Measurements from ENCODE around the gene NPC1.
"Not testable (repeated sequence)": the region's sequence is repeated elsewhere in the genome, so short reads cannot be mapped to it uniquely, and the experiment has no call there.

Gene NPC1

GRCh38 chr18:23575309-23575651, 11.0 kb downstream of the NPC1 start:
- no peak for DNase-seq (ENCODE audit: low spot score)

GRCh38 chr18:23574611-23575308, 11.5 kb downstream of the NPC1 start:
- DNase-seq (ENCODE audit: low spot score) = peak; percentile 41

- DNase-seq (ENCODE audit: low spot score) = no peak
Measured at GRCh38 chr18:23573626-23574431, 12.5 kb downstream of the NPC1 start.

GRCh38 chr18:23573020-23573419, 13.3 kb downstream of the NPC1 start:
- DNase-seq (ENCODE audit: low spot score) = no peak

GRCh38 chr18:23572570-23572969, 13.7 kb downstream of the NPC1 start:
- no peak for DNase-seq (ENCODE audit: low spot score)

- DNase-seq (ENCODE audit: low spot score) = no peak
Measured at GRCh38 chr18:23572012-23572411, 14.3 kb downstream of the NPC1 start.

GRCh38 chr18:23570912-23571504, 15.3 kb downstream of the NPC1 start:
- DNase-seq (ENCODE audit: low spot score) = no peak

GRCh38 chr18:23569299-23570063, 16.8 kb downstream of the NPC1 start:
- DNase-seq (ENCODE audit: low spot score) = no peak

- no peak for DNase-seq (ENCODE audit: low spot score)
Measured at GRCh38 chr18:23568281-23569138, 17.8 kb downstream of the NPC1 start.

- no peak for DNase-seq (ENCODE audit: low spot score)
Measured at GRCh38 chr18:23567671-23568070, 18.6 kb downstream of the NPC1 start.

GRCh38 chr18:23565916-23566547, 20.3 kb downstream of the NPC1 start:
- no peak for DNase-seq (ENCODE audit: low spot score)

GRCh38 chr18:23563377-23564043, 22.8 kb downstream of the NPC1 start:
- DNase-seq (ENCODE audit: low spot score) = no peak

- no peak for DNase-seq (ENCODE audit: low spot score)
Measured at GRCh38 chr18:23560186-23560585, 26.1 kb downstream of the NPC1 start.

- DNase-seq (ENCODE audit: low spot score) = not testable (repeated sequence)
Measured at GRCh38 chr18:23557511-23557910, 28.8 kb downstream of the NPC1 start.

GRCh38 chr18:23556145-23556780, 30.0 kb downstream of the NPC1 start:
- no peak for DNase-seq (ENCODE audit: low spot score)

- DNase-seq (ENCODE audit: low spot score) = no peak
Measured at GRCh38 chr18:23553887-23554286, 32.4 kb downstream of the NPC1 start.

GRCh38 chr18:23552505-23552904, 33.8 kb downstream of the NPC1 start:
- DNase-seq (ENCODE audit: low spot score) = no peak

- DNase-seq (ENCODE audit: low spot score) = no peak
Measured at GRCh38 chr18:23551978-23552377, 34.3 kb downstream of the NPC1 start.

GRCh38 chr18:23550898-23551297, 35.4 kb downstream of the NPC1 start:
- DNase-seq (ENCODE audit: low spot score) = no peak

- no peak for DNase-seq (ENCODE audit: low spot score)
Measured at GRCh38 chr18:23548719-23549118, 37.6 kb downstream of the NPC1 start.
